Psoas muscle (tissue), 8 donors: ENCODE data around the gene OR2AT4. TPM values are rescaled to one million over a fixed set of nuclear protein-coding genes. Genes with fewer than 3 reads are reported as not detected.

Experiments used
- ATAC-seq, 4 donors: fragments of 200-7000 bp; cut with Tn5 transposase; one replicate each; pipeline ENCODE4 v1.9.1; 2020; ENCODE audit warnings: moderate library complexity in 3 of 4, mild to moderate bottlenecking in 2 of 4
- DNase-seq, 2 donors: peaks; one replicate each; pipeline ENCODE4 v3.0.0-alpha.2; 2020
- H3K27ac ChIP-seq: fragments of 200-600 bp; one replicate; pipeline ENCODE4 v1.8.0; 2022
- H3K27me3 ChIP-seq, 3 donors: fragments of 200-600 bp in 1 of 3; one replicate each; pipeline versions ENCODE4 v1.6.1 to v1.8.0; 2013 to 2022; ENCODE audit warnings: low read length in 2 of 3, mild to moderate bottlenecking in 2 of 3, moderate library complexity in 1 of 3; ENCODE audit not compliant: insufficient read depth in 3 of 3
- H3K36me3 ChIP-seq, 2 donors: fragments of 200-600 bp in 1 of 2; one replicate each; pipeline versions ENCODE4 v1.6.1 to v1.8.0; 2013 to 2022; ENCODE audit warnings: low read depth in 1 of 2, mild to moderate bottlenecking in 1 of 2, moderate library complexity in 1 of 2; ENCODE audit not compliant: insufficient read depth in 1 of 2
- H3K4me1 ChIP-seq: fragments of 200-600 bp; one replicate; pipeline ENCODE4 v1.8.0; 2022
- H3K4me3 ChIP-seq: fragments of 200-600 bp; one replicate; pipeline ENCODE4 v1.8.0; 2022; ENCODE audit warnings: mild to moderate bottlenecking
- H3K9me3 ChIP-seq: fragments of 200-600 bp; one replicate; pipeline ENCODE4 v1.8.0; 2022
- CTCF ChIP-seq: fragments of 200-600 bp; IDR thresholded peaks from one replicate; pipeline ENCODE4 v1.8.0; 2022; ENCODE audit warnings: antibody characterized with exemption
- WGBS, 3 donors: extraction: QIAGEN DNeasy Blood & Tissue Kit; methylation state at CpG; one replicate each; pipeline versions ENCODE4 v1.1.6 to v1.1.7; 2013; 5-methylcytosine and 5-hydroxymethylcytosine counted together
- intact Hi-C, 2 donors: fragments of 100-400 bp; cut with DNase I; formaldehyde crosslinking; loops; one replicate each; pipeline versions ENCODE4 v1.11.0 to v1.14.2; 2022
- polyA plus RNA-seq, 3 donors: library from polyadenylated mRNA; stranded (reverse); fragments of 200-250 nt; gene quantifications; one replicate each; pipeline ENCODE4 v1.2.3, GENCODE V29; 2013
- total RNA-seq, 4 donors: library from RNA; stranded (reverse); fragmentation: NEBNext Ultra II Directional in 2 of 4; extraction: Animal tissue kit (Norgen Biotek cat#: 25700) in 2 of 4; gene quantifications; one replicate each; pipeline versions ENCODE4 v1.2.1 to v1.2.4, GENCODE V29; 2021 to 2023
- donor health status: healthy with polysubstance abuse.
- donor health status: DM: no; HTN: no; CAD: no; lungs with moderate emphysema.
- donor health status: Bipolar disorder and iron deficiency.
- donor health status: healthy.
- donor health status: DM: yes; HTN: yes; CAD: no.
- donor health status: DM: no; HTN: no; CAD: no.
- donor health status: DM: no; HTN: no; CAD: no.
- donor health status: DM: yes; HTN: yes; CAD: no.

OR2AT4 gene
- total and polyA plus RNA-seq, 7 donors, result not detected

DNA sequence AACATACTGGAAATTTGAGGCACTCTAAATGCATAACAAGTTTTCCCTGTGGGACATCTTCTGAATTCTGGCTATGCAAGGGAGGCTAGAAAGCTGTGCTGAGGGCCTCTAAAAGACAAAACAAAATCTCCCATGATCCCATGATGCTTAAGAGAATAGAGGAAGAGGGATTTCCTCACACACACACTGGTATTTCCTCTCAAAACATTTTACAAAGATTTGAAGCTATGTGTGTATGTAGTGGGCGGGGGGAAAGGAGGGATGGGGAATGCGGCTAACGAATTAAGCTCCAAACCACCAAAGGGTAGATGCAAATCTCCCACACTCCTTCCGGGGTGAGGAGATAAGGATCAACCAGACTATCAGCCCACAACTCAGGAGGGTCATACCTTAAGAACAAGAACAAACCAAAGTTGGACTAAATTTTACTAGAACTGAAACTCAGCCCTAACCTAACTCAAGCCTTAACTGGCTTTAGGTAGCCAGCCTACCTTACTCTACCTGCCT, 6.0 kb downstream of the OR2AT4 start:
- Histone ChIP-seq H3K9me3 (peaks cover 9% of the 10 kb centered on the region), H3K27ac (no peak overlapping the region), H3K4me3 (no peak overlapping the region), H3K36me3 (no peaks in the 10 kb centered on the region), H3K4me1 (no peaks in the 10 kb centered on the region), H3K27me3 (peaks cover 1 to 11% (median 7%) of the 10 kb centered on the region in 3 donors)
- intact Hi-C loops, result no loop called here
- ATAC-seq (no peak), DNase-seq (no peak)
- WGBS, 3 donors, result 85 to 88% (median 87%) methylated on average over 4 of the region's 4 CpGs
- no peak for TF ChIP-seq CTCF

- DNase-seq, result no peak
- 75 to 84% (median 77%) methylated on average over 7 of the region's 7 CpGs for WGBS, 3 donors
- Histone ChIP-seq H3K9me3 (peaks cover 9% of the 10 kb centered on the region), H3K27ac (no peak overlapping the region), H3K4me1 (no peaks in the 10 kb centered on the region), H3K36me3 (no peaks in the 10 kb centered on the region), H3K27me3 (peaks cover 1 to 7% (median 7%) of the 10 kb centered on the region in 3 donors), H3K4me3 (no peak overlapping the region)
- TF ChIP-seq CTCF, result no peak
- intact Hi-C loops, result no loop called here
- no peak for ATAC-seq
These were observed 9.1 kb downstream of the OR2AT4 start for GRCh38 chr11:75087319-75088305.

GRCh38 chr11:75084883-75085282, 11.8 kb downstream of the OR2AT4 start:
- no peaks in the 10 kb centered on the region for H3K9me3 ChIP-seq
- intact Hi-C loops, result no loop called here
- H3K4me3 ChIP-seq, result no peak overlapping the region
- H3K4me1 ChIP-seq, result no peaks in the 10 kb centered on the region
- DNase-seq (no peak), ATAC-seq (no peak)
- WGBS, 3 donors, result 75 to 80% (median 76%) methylated on average over 1 of the region's 1 CpG
- H3K27ac ChIP-seq, result no peak overlapping the region
- no peak for TF ChIP-seq CTCF
- peaks cover under 1 to 12% (median 1%) of the 10 kb centered on the region in 3 donors for H3K27me3 ChIP-seq
- H3K36me3 ChIP-seq, result no peaks in the 10 kb centered on the region

GRCh38 chr11:75083217-75083605, 13.5 kb downstream of the OR2AT4 start:
- Histone ChIP-seq H3K4me3 (no peak overlapping the region), H3K27ac (no peak overlapping the region), H3K36me3 (no peaks in the 10 kb centered on the region), H3K4me1 (no peaks in the 10 kb centered on the region), H3K9me3 (no peaks in the 10 kb centered on the region), H3K27me3 (peaks cover 0 to 5% (median 0%) of the 10 kb centered on the region in 3 donors)
- TF ChIP-seq CTCF, result no peak
- ATAC-seq (no peak), DNase-seq (no peak)
- 24 to 39% (median 30%) methylated on average over 1 of the region's 1 CpG for WGBS, 3 donors
- intact Hi-C loops, result no loop called here
